Measurements from ENCODE around the gene PLIN4. TPM values are rescaled to one million over a fixed set of nuclear protein-coding genes. Genes with fewer than 3 reads are reported as not detected.

The PLIN4 gene
- total and polyA plus RNA-seq, 2 donors (not counting 3 experiments of a cell fraction or from before 2014, with no cell fraction given): 0.01 TPM; not detected in 1

DNA sequence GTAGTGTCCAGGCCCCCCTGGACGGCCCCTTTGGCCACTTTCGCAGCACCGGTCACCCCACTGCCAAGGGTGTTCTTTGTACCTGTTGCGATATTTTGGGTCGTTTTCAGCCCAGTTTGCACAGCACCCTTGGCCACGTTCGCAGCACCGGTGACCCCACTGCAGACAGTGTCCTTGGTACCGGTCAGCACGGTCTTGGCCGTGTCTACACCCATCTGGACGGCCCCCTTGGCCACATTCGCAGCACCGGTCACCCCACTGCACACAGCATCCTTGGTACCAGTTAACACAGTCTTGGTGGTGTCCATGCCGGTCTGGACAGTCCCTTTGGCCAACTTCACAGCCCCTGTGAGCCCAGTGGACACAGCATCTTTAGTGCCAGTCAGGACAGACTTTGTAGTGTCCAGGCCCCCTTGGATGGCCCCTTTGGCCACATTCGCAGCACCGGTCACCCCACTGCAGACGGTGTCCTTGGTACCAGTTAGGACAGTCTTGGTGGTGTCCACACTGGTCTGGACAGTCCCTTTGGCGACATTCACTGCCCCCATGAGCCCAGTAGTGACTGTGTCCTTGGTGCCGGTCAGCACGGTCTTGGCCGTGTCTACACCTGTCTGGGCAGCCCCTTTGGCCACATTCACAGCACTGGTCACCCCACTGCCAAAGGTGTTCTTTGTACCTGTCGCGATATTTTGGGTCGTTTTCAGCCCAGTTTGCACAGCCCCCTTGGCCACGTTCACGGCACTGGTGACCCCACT, 6.8 kb downstream of the PLIN4 start:
- Histone ChIP-seq H3K27me3 (ENCODE audit: control insufficient read depth in 2 of 2, insufficient read depth in 2 of 2, low read length in 2 of 2) (no peaks in the 10 kb centered on the region), H3K9ac (replicated peaks; ENCODE audit: extremely low read depth, insufficient read depth, low read length) (no peak overlapping the region), H3K9me1 (replicated peaks; ENCODE audit: control insufficient read depth, extremely low read depth, insufficient read depth, low read length) (no peaks in the 10 kb centered on the region), H3K9me3 (replicated peaks; ENCODE audit: control insufficient read depth, insufficient read depth, low read length) (no peaks in the 10 kb centered on the region), H3K4me1 (ENCODE audit: control insufficient read depth, extremely low read depth, insufficient read depth, low read length) (peaks cover 6% of the 10 kb centered on the region), H2AFZ (ENCODE audit: low read depth, low read length) (no peak overlapping the region), H3K27ac (ENCODE audit: insufficient read depth, low read depth, low read length) (no peak overlapping the region), H3K4me2 (ENCODE audit: insufficient read depth, low read length) (no peak overlapping the region), H3K36me3 (ENCODE audit: control insufficient read depth in 2 of 2, extremely low read depth in 1 of 2, insufficient read depth in 2 of 2, low read length in 2 of 2) (no peaks in the 10 kb centered on the region), H4K20me1 (replicated peaks; ENCODE audit: control insufficient read depth, extremely low read depth, insufficient read depth, low read length) (no peaks in the 10 kb centered on the region), H3K79me2 (ENCODE audit: control insufficient read depth, insufficient read depth, low read length) (no peaks in the 10 kb centered on the region), H3K4me3 (replicated peaks in 1 of 3; ENCODE audit: insufficient read depth in 1 of 3, low read depth in 1 of 3, low read length in 3 of 3) (no peak overlapping the region)
- intact Hi-C loops (cut with micrococcal nuclease) (no loop called here), dilution Hi-C loops (cut with MboI; ENCODE audit: extremely low pct_ligation_motif_present, low sequenced_read_pairs) (no loop called here)
- no TSS peak for BruUV-seq (replicated peaks)
- TF ChIP-seq, protein P1, sequence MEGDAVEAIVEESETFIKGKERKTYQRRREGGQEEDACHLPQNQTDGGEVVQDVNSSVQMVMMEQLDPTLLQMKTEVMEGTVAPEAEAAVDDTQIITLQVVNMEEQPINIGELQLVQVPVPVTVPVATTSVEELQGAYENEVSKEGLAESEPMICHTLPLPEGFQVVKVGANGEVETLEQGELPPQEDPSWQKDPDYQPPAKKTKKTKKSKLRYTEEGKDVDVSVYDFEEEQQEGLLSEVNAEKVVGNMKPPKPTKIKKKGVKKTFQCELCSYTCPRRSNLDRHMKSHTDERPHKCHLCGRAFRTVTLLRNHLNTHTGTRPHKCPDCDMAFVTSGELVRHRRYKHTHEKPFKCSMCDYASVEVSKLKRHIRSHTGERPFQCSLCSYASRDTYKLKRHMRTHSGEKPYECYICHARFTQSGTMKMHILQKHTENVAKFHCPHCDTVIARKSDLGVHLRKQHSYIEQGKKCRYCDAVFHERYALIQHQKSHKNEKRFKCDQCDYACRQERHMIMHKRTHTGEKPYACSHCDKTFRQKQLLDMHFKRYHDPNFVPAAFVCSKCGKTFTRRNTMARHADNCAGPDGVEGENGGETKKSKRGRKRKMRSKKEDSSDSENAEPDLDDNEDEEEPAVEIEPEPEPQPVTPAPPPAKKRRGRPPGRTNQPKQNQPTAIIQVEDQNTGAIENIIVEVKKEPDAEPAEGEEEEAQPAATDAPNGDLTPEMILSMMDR (IDR thresholded peaks at IDR 0.05; ENCODE audit: extremely low read depth in 1 of 2, insufficient read depth in 1 of 2, low read depth in 1 of 2, low read length in 2 of 2): no peak
- no peak for TF ChIP-seq FOS (IDR thresholded peaks at IDR 0.05; ENCODE audit: borderline replicate concordance, insufficient read depth, low read length)
- no peak for TF ChIP-seq EZH2 (IDR thresholded peaks at IDR 0.05; ENCODE audit: borderline replicate concordance, low read depth, low read length, severe bottlenecking)
- TF ChIP-seq POLR2AphosphoS5 (IDR thresholded peaks at IDR 0.05; ENCODE audit: insufficient read depth, low read depth, low read length): no peak
- FAIRE-seq: no peak
- ChIA-PET POLR2A (no interaction called here), CTCF (no interaction called here)
- DNase-seq (ENCODE audit: low read depth, low spot score): no peak
